ENCODE results near the gene CTAGE8.
"Not testable (repeated sequence)": the region's sequence is repeated elsewhere in the genome, so short reads cannot be mapped to it uniquely, and the experiment has no call there.

Gene CTAGE8, protein sequence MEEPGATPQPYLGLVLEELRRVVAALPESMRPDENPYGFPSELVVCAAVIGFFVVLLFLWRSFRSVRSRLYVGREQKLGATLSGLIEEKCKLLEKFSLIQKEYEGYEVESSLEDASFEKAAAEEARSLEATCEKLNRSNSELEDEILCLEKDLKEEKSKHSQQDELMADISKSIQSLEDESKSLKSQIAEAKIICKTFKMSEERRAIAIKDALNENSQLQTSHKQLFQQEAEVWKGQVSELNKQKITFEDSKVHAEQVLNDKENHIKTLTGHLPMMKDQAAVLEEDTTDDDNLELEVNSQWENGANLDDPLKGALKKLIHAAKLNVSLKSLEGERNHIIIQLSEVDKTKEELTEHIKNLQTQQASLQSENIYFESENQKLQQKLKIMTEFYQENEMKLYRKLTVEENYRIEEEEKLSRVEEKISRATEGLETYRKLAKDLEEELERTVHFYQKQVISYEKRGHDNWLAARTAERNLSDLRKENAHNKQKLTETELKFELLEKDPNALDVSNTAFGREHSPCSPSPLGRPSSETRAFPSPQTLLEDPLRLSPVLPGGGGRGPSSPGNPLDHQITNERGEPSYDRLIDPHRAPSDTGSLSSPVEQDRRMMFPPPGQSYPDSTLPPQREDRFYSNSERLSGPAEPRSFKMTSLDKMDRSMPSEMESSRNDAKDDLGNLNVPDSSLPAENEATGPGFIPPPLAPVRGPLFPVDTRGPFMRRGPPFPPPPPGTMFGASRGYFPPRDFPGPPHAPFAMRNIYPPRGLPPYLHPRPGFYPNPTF

DNA sequence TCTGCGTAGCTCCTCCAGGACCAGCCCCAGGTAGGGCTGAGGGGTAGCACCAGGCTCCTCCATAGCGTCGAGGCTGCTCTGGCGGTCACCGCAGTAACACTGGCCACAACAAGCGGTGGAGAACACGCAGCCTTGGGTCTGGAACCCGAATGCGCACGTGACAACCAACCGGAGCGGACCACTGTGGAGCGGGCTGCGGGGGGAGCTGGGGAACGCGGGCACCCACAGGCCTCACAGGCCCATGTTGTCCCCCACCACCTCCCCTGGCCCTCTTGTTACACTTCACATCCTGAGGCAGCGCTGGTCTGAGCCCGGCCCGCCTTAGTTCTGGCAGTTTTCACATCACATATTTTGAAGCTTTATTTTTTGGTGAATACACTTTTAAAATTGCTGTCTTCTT, at the start of gene CTAGE8:
Gene CTAGE8 (minus strand): TSS at position 101 of the 400 bp plus-strand sequence. CDS start 38 bp downstream, at position 63.
- not testable (repeated sequence) for H3K4me3 ChIP-seq (ENCODE audit: low read length); DNase-seq (ENCODE audit: low read depth)

- DNase-seq (ENCODE audit: low read depth); H3K4me3 ChIP-seq (ENCODE audit: low read length): not testable (repeated sequence)
Measured at GRCh38 chr7:144317537-144317936, 48.4 kb upstream of the CTAGE8 start.

- not testable (repeated sequence) for DNase-seq (ENCODE audit: low read depth); H3K4me3 ChIP-seq (ENCODE audit: low read length)
Measured at GRCh38 chr7:144311872-144312469, 42.9 kb upstream of the CTAGE8 start, which contains the start of gene OR2A1. Gene OR2A1 (plus strand): TSS chr7:144312419. CDS start chr7:144318125, 5,706 bp downstream.

DNA sequence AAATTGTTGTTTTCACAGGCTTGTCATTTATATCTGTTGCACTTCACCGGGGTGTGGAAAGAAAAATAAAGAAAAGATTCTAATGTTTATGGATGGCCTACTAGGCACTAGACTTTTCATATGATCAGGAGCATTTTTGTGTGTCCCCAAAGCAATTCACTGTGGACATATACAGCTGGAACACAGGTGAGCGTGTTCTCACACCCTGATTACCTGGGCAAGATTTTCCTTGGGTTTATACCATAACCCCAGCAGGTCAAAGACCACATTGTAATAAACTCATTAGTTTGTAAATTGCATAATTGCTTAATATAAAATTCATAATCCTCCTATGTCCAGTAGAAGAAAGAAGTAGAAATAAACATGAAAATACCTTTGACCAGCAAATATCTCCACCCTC, 42.1 kb upstream of the CTAGE8 start:
- not testable (repeated sequence) for H3K4me3 ChIP-seq (ENCODE audit: low read length); DNase-seq (ENCODE audit: low read depth)

DNA sequence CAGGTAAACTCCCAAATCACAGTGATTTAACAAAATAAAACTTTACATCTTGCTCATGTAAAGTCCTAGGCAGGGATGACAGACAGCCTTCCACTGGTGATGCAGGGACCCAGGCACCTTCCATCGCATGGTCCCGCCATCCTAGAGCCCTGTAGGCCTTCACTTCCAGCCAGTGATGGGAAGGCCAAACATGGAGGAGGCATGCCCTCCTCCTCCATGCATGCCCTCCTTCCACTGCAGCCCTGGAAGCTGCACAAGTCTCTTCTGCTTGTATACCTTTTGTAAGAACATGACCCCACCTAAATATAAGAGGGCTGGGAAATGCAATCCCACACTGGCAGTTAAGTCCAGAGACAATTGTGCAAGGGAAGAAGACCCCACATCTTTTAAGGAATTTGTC, 40.6 kb upstream of the CTAGE8 start:
- not testable (repeated sequence) for DNase-seq (ENCODE audit: low read depth); H3K4me3 ChIP-seq (ENCODE audit: low read length)

- DNase-seq (ENCODE audit: low read depth); H3K4me3 ChIP-seq (ENCODE audit: low read length): not testable (repeated sequence)
Measured at GRCh38 chr7:144305156-144305555, 36.1 kb upstream of the CTAGE8 start.

GRCh38 chr7:144303607-144304006, 34.5 kb upstream of the CTAGE8 start:
- H3K4me3 ChIP-seq (ENCODE audit: low read length); DNase-seq (ENCODE audit: low read depth): not testable (repeated sequence)

- not testable (repeated sequence) for H3K4me3 ChIP-seq (ENCODE audit: low read length); DNase-seq (ENCODE audit: low read depth)
Measured at GRCh38 chr7:144302578-144303303, 33.7 kb upstream of the CTAGE8 start.

GRCh38 chr7:144293794-144294499, 24.9 kb upstream of the CTAGE8 start:
- H3K4me3 ChIP-seq (ENCODE audit: low read length); DNase-seq (ENCODE audit: low read depth): not testable (repeated sequence)

GRCh38 chr7:144292384-144293161, 23.5 kb upstream of the CTAGE8 start:
- H3K4me3 ChIP-seq (ENCODE audit: low read length) = not testable (repeated sequence)

DNA sequence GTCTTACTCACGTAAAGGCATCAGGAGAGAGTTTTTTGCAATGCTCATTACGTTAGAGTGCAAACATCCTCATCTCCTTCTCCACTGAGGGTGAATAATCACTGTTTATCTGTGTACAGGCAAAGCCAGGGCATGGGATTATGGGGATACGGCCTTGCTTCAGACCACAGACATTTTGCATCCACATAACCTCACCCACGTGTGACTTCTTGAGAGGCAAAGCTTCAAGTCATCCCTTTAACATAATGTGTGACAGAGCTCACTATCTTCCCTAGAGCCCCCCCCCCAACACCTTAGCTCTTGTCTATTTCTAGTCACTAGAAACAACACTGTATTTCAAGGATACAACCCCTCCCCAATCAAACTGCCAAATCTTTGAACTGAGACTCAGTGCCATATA, 22.5 kb upstream of the CTAGE8 start:
- H3K4me3 ChIP-seq (ENCODE audit: low read length); DNase-seq (ENCODE audit: low read depth): not testable (repeated sequence)

More at GRCh38 chr7:144292384-144293161, 23.5 kb upstream of the CTAGE8 start:
- not testable (repeated sequence) for DNase-seq (ENCODE audit: low read depth)

GRCh38 chr7:144287171-144287784, 18.2 kb upstream of the CTAGE8 start:
- not testable (repeated sequence) for H3K4me3 ChIP-seq (ENCODE audit: low read length); DNase-seq (ENCODE audit: low read depth)

- not testable (repeated sequence) for DNase-seq (ENCODE audit: low read depth); H3K4me3 ChIP-seq (ENCODE audit: low read length)
Measured at GRCh38 chr7:144283716-144284115, 14.6 kb upstream of the CTAGE8 start.

GRCh38 chr7:144282490-144282889, 13.4 kb upstream of the CTAGE8 start:
- H3K4me3 ChIP-seq (ENCODE audit: low read length); DNase-seq (ENCODE audit: low read depth): not testable (repeated sequence)

DNA sequence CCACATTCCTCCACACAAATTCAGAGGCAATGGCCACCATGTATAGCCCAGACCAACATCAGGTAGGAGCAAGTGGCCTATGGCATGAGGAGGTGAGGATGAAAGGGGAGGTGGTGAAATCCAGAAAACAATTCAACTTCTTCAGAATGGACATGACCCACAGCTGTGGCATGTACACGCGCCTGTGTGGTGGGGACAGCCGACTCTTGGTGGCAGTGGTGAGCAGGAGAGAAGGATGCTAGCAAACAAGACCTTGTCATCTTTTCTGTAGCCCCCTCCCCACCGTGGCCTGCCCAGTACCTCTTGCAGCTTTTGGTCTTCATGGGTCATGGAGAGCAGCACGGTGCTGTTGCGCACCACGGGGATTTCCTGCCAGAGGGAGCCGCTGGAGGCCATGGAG, 12.9 kb upstream of the CTAGE8 start:
- H3K4me3 ChIP-seq (ENCODE audit: low read length); DNase-seq (ENCODE audit: low read depth): not testable (repeated sequence)

DNA sequence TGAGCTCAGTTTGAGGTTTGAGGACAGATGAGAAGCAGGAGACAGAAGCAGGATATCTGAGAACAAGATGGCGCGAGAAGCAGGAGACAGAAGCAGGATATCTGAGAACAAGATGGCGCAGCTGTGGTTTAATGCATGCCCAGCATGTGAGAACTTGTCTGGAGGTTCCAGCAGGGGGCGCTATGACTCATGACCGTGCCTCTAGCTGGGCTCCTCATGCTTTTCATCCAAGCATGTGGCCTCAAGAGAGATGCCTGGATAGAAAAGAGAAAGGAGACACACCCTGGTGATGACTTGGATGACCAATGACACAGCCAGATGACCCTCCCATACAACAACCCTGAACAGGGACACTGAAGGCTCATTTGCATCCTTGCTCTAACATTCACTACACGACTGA, 10.9 kb upstream of the CTAGE8 start:
- not testable (repeated sequence) for H3K4me3 ChIP-seq (ENCODE audit: low read length); DNase-seq (ENCODE audit: low read depth)

DNA sequence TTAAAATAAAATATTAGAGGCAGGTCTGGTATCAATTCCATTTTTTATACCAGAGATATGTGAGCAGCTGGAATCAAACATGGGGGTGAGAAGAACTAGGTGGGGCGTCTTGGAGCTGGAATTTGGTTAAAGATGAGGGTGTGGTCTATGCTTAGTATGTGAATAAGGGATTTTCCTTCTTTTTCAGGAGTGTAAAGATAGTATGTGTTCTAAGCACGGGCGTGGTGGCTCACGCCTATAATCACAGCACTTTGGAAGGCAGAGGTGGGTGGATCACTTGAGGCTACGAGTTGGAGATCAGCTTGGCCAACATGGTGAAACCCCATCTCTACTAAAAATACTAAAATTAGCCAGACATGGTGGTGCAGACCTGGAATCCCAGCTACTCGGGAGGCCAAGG, 6.2 kb upstream of the CTAGE8 start:
- not testable (repeated sequence) for DNase-seq (ENCODE audit: low read depth); H3K4me3 ChIP-seq (ENCODE audit: low read length)
